Pancreas (tissue), 10 donors: ENCODE data around the gene S100P. TPM values are rescaled to one million over a fixed set of nuclear protein-coding genes. Genes with fewer than 3 reads are reported as not detected.

ENCODE experiments used
- ATAC-seq, 4 donors: fragments of 200-7000 bp; cut with Tn5 transposase; one replicate each; pipeline versions ENCODE4 v1.8.0 to v1.9.1; 2020; ENCODE audit warnings: mild to moderate bottlenecking in 4 of 4, moderate library complexity in 4 of 4
- DNase-seq, 6 donors: peaks; one replicate each; pipeline ENCODE4 v3.0.0-alpha.2; 2020
- FAIRE-seq: peaks from 2 replicates; lab custom pipeline; 2012; peaks lifted over from hg19 to GRCh38; lab: Jason Lieb, UNC
- H3K27ac ChIP-seq, 4 donors: fragments of 200-600 bp; sonication (generic); 1 replicate in 3 of 4; 2 replicates in 1 of 4; pipeline versions ENCODE4 v1.5.0 to v1.8.0; 2020
- H3K27me3 ChIP-seq, 4 donors: fragments of 200-600 bp; one replicate each; pipeline ENCODE4 v1.8.0; 2021
- H3K36me3 ChIP-seq, 3 donors: fragments of 200-600 bp; sonication (generic) in 1 of 3; one replicate each; pipeline versions ENCODE4 v1.5.0 to v1.8.0; 2020 to 2021
- H3K4me1 ChIP-seq, 3 donors: fragments of 200-600 bp; one replicate each; pipeline ENCODE4 v1.8.0; 2021
- H3K4me3 ChIP-seq, 4 donors: fragments of 200-600 bp; sonication (generic) in 2 of 4; one replicate each; pipeline versions ENCODE4 v1.5.0 to v1.8.0; 2020 to 2021
- H3K9me3 ChIP-seq, 4 donors: fragments of 200-600 bp; one replicate each; pipeline ENCODE4 v1.8.0; 2021
- CTCF ChIP-seq, 4 donors: fragments of 200-600 bp; sonication (generic) in 3 of 4; IDR thresholded peaks; one replicate each; pipeline versions ENCODE4 v1.5.0 to v1.8.0; 2021; ENCODE audit warnings: antibody characterized with exemption in 4 of 4
- WGBS, 2 donors: extraction: QIAGEN DNeasy Blood & Tissue Kit; methylation state at CpG; one replicate each; pipeline ENCODE4 v1.1.7; 2013; 5-methylcytosine and 5-hydroxymethylcytosine counted together
- intact Hi-C, 3 donors: fragments of 100-400 bp; cut with DNase I; formaldehyde crosslinking; loops; one replicate each; pipeline versions ENCODE4 v1.11.1 to v1.14.2; 2022
- polyA plus RNA-seq, 2 donors: library from polyadenylated mRNA; stranded (reverse); fragments of 200-250 nt; gene quantifications; one replicate each; pipeline ENCODE4 v1.2.3, GENCODE V29; 2013
- total RNA-seq, 6 donors: library from RNA; stranded (reverse); fragmentation: NEBNext Ultra II Directional in 4 of 6; extraction: Animal tissue kit (Norgen Biotek cat#: 25700) in 4 of 6; gene quantifications; one replicate each; pipeline versions ENCODE4 v1.2.1 to v1.2.4, GENCODE V29; 2021 to 2023
- donor health status: healthy with polysubstance abuse.
- donor health status: DM: no; HTN: no; CAD: no; lungs with moderate emphysema.
- donor health status: DM: no; HTN: no; CAD: no.
- donor health status: control.
- donor health status: control.
- donor health status: Bipolar disorder and iron deficiency.
- donor health status: DM: yes; HTN: yes; CAD: no.
- donor health status: DM: no; HTN: no; CAD: no.
- donor health status: DM: no; HTN: no; CAD: no.
- donor health status: DM: yes; HTN: yes; CAD: no.

S100P gene
- total and polyA plus RNA-seq, 8 donors = 0.42 to 15.7 (median 1.5) TPM; not detected in 4

GRCh38 chr4:6681191-6681590 is 12.5 kb upstream of the S100P start:
- peaks cover 0 to 7% (median 4%) of the 10 kb centered on the region in 3 donors for H3K4me1 ChIP-seq
- ATAC-seq = peak in 2 of 4 donors; percentile 20 to 30
- H3K27me3 ChIP-seq = no peaks in the 10 kb centered on the region
- no peaks in the 10 kb centered on the region for H3K36me3 ChIP-seq
- H3K4me3 ChIP-seq = no peak overlapping the region
- no peak overlapping the region for H3K27ac ChIP-seq
- no peak for TF ChIP-seq CTCF (IDR thresholded peaks at IDR 0.05)
- intact Hi-C loops = no loop called here
- no peaks in the 10 kb centered on the region for H3K9me3 ChIP-seq
- no peak for FAIRE-seq
- DNase-seq = no peak
- WGBS, 2 donors = 80 to 89% methylated on average over 9 of the region's 9 CpGs

GRCh38 chr4:6682862-6683590 is 10.7 kb upstream of the S100P start:
- Histone ChIP-seq H3K4me3 (no peak overlapping the region), H3K4me1 (no peaks in the 10 kb centered on the region), H3K36me3 (no peaks in the 10 kb centered on the region), H3K27me3 (no peaks in the 10 kb centered on the region), H3K9me3 (no peaks in the 10 kb centered on the region), H3K27ac (no peak overlapping the region)
- no peak for ATAC-seq
- TF ChIP-seq CTCF (IDR thresholded peaks at IDR 0.05) = no peak
- WGBS, 2 donors = 72 to 83% methylated on average over 11 of the region's 11 CpGs
- intact Hi-C loops = no loop called here
- no peak for DNase-seq
- FAIRE-seq = no peak

DNA sequence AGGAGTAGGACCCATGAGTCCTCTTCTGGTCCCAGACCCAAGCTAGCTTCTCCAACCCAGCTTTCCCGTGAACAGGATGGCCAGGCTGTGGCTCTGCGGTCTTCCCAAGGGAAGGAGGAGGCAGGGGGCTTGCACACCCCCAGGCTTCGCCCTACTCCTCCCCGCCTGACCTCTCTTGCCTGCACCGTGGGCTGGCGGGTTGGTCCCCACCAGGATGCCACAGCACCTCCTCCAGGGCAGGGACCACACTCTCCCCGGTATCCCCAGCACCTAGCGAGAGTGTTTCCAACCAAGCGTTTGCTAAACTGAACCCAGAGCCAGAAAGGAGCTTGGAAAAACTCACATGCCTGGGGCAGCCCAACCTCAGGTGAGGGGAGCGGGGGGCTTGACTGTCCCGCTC is 9.0 kb upstream of the S100P start:
- Histone ChIP-seq H3K9me3 (no peaks in the 10 kb centered on the region), H3K4me3 (no peak overlapping the region), H3K4me1 (no peaks in the 10 kb centered on the region), H3K27me3 (no peaks in the 10 kb centered on the region), H3K27ac (no peak overlapping the region), H3K36me3 (no peaks in the 10 kb centered on the region)
- TF ChIP-seq CTCF (IDR thresholded peaks at IDR 0.05) = no peak
- FAIRE-seq (no peak), DNase-seq (no peak), ATAC-seq (no peak)
- 83 to 84% methylated on average over 11 of the region's 11 CpGs for WGBS, 2 donors
- intact Hi-C loops = no loop called here

GRCh38 chr4:6686104-6686787 is 7.4 kb upstream of the S100P start:
- WGBS, 2 donors = 64 to 71% methylated on average over 4 of the region's 4 CpGs
- Histone ChIP-seq H3K4me3 (no peak overlapping the region), H3K36me3 (no peaks in the 10 kb centered on the region), H3K4me1 (no peaks in the 10 kb centered on the region), H3K27ac (no peak overlapping the region), H3K27me3 (no peaks in the 10 kb centered on the region), H3K9me3 (no peaks in the 10 kb centered on the region)
- TF ChIP-seq CTCF (IDR thresholded peaks at IDR 0.05) = no peak
- peak in 1 of 6 donors; percentile 24 for DNase-seq
- intact Hi-C loops = no loop called here
- no peak for FAIRE-seq
- ATAC-seq = no peak
